Endothelial cell of umbilical vein (primary cell): Measurements from ENCODE around the gene JARID2. TPM values are rescaled to one million over a fixed set of nuclear protein-coding genes. Genes with fewer than 3 reads are reported as not detected.

Experiments
- BruUV-seq: library from RNA; stranded (reverse); fragments of 400-500 nt; replicated peaks from 2 replicates; lab custom pipeline; 2021; lab: Mats Ljungman, UMichigan
- CTCF ChIA-PET: fragments of 300-600, 350-600 bp; sonication (Branson Sonifier 250); formaldehyde crosslinking; loops from one replicate; lab custom pipeline; 2021; ENCODE audit warnings: antibody characterized with exemption, inconsistent platforms; lab: Charles Lee
- POLR2A ChIA-PET: fragments of 300-600, 350-600 bp; sonication (Branson Sonifier 250); formaldehyde crosslinking; loops from one replicate; lab custom pipeline; 2021; ENCODE audit warnings: antibody characterized with exemption, inconsistent platforms; lab: Charles Lee
- DNase-seq: peaks from one replicate; pipeline ENCODE4 v3.0.0-alpha.2; 2011; ENCODE audit warnings: low read depth, low spot score
- FAIRE-seq: peaks from 2 replicates; lab custom pipeline; 2011; peaks lifted over from hg19 to GRCh38; lab: Jason Lieb, UNC
- H2AFZ ChIP-seq: 2 replicates; pipeline ENCODE4 v1.6.0; 2012; ENCODE audit warnings: low read depth, low read length, control low read depth, inconsistent platforms
- H3K27ac ChIP-seq: 2 replicates; pipeline ENCODE4 v1.5.1; 2011; ENCODE audit warnings: low read depth, mild to moderate bottlenecking, control low read depth, low read length, moderate library complexity; ENCODE audit not compliant: insufficient read depth
- H3K27me3 ChIP-seq, 2 experiments: 2 replicates each; pipeline versions ENCODE4 v1.6.0 to v1.6.1; 2011; ENCODE audit warnings: low read length in 2 of 2, mixed read lengths in 1 of 2; ENCODE audit not compliant: control insufficient read depth in 2 of 2, insufficient read depth in 2 of 2
- H3K36me3 ChIP-seq, 2 experiments: 2 replicates in 1 of 2; 3 replicates in 1 of 2; pipeline ENCODE4 v1.5.1; 2011; ENCODE audit warnings: low read length in 2 of 2, mild to moderate bottlenecking in 1 of 2, moderate library complexity in 1 of 2; ENCODE audit not compliant: control insufficient read depth in 2 of 2, insufficient read depth in 2 of 2; ENCODE audit errors: extremely low read depth in 1 of 2
- H3K4me1 ChIP-seq: 3 replicates; pipeline ENCODE4 v1.5.1; 2011; ENCODE audit warnings: mild to moderate bottlenecking, low read length; ENCODE audit not compliant: control insufficient read depth, insufficient read depth; ENCODE audit errors: extremely low read depth
- H3K4me2 ChIP-seq: 2 replicates; pipeline ENCODE4 v1.6.1; 2011; ENCODE audit warnings: low read length, control low read depth, mixed read lengths; ENCODE audit not compliant: insufficient read depth
- H3K4me3 ChIP-seq, 3 experiments: fragments of 200-600 bp in 1 of 3; sonication (generic), shearing (Covaris generic) in 1 of 3; replicated peaks in 1 of 3; 2 replicates each; pipeline ENCODE4 v1.5.1; 2011 to 2016; ENCODE audit warnings: control low read depth in 3 of 3, low read length in 3 of 3, mild to moderate bottlenecking in 2 of 3, inconsistent platforms in 1 of 3, low read depth in 1 of 3, moderate library complexity in 1 of 3; ENCODE audit not compliant: insufficient read depth in 1 of 3
- H3K79me2 ChIP-seq: 2 replicates; pipeline ENCODE4 v1.6.0; 2012; ENCODE audit warnings: low read length, inconsistent platforms; ENCODE audit not compliant: control insufficient read depth, insufficient read depth
- H3K9ac ChIP-seq: replicated peaks from 2 replicates; pipeline ENCODE3; 2011; ENCODE audit warnings: low read length, control low read depth; ENCODE audit not compliant: insufficient read depth; ENCODE audit errors: extremely low read depth
- H3K9me1 ChIP-seq: replicated peaks from 3 replicates; pipeline ENCODE4 v1.6.0; 2011; ENCODE audit warnings: mild to moderate bottlenecking, low read length; ENCODE audit not compliant: control insufficient read depth, insufficient read depth; ENCODE audit errors: extremely low read depth
- H3K9me3 ChIP-seq: replicated peaks from 2 replicates; pipeline ENCODE4 v1.5.1; 2012; ENCODE audit warnings: low read length, inconsistent platforms; ENCODE audit not compliant: control insufficient read depth, insufficient read depth
- H4K20me1 ChIP-seq: replicated peaks from 2 replicates; pipeline ENCODE3; 2011; ENCODE audit warnings: mild to moderate bottlenecking, low read length; ENCODE audit not compliant: control insufficient read depth, insufficient read depth; ENCODE audit errors: extremely low read depth
- CTCF ChIP-seq, 2 donors: IDR thresholded peaks; 1 replicate in 1 of 2; 2 replicates in 1 of 2; pipeline ENCODE4 v1.5.1; 2011; ENCODE audit warnings: low read length in 2 of 2, mild to moderate bottlenecking in 2 of 2, moderate library complexity in 2 of 2, control low read depth in 1 of 2, inconsistent platforms in 1 of 2, low read depth in 1 of 2; ENCODE audit not compliant: insufficient read depth in 1 of 2; ENCODE audit errors: extremely low read depth in 1 of 2
- EZH2 ChIP-seq: IDR thresholded peaks from 2 replicates; pipeline ENCODE4 v1.6.1; 2012; ENCODE audit warnings: borderline replicate concordance, low read depth, mild to moderate bottlenecking, moderate library complexity, low read length, inconsistent platforms; ENCODE audit not compliant: severe bottlenecking
- FOS ChIP-seq: IDR thresholded peaks from 2 replicates; pipeline ENCODE4 v1.6.1; 2011; ENCODE audit warnings: mild to moderate bottlenecking, low read length, moderate library complexity, borderline replicate concordance; ENCODE audit not compliant: insufficient read depth
- GATA2 ChIP-seq: IDR thresholded peaks from 2 replicates; pipeline ENCODE4 v1.7.0; 2011; ENCODE audit warnings: low read depth, mild to moderate bottlenecking, moderate library complexity, mixed read lengths, low read length; ENCODE audit not compliant: insufficient read length, insufficient read depth
- JUN ChIP-seq: IDR thresholded peaks from 2 replicates; pipeline ENCODE4 v1.6.1; 2011; ENCODE audit warnings: borderline replicate concordance, low read depth; ENCODE audit not compliant: insufficient read length, insufficient read depth
- MAX ChIP-seq: IDR thresholded peaks from 2 replicates; pipeline ENCODE4 v1.6.1; 2011; ENCODE audit not compliant: insufficient read depth, insufficient read length
- MYC ChIP-seq: IDR thresholded peaks from one replicate; pipeline ENCODE4 v1.6.1; 2011; ENCODE audit warnings: mild to moderate bottlenecking, low read depth, low read length
- POLR2A ChIP-seq: IDR thresholded peaks from 2 replicates; pipeline ENCODE4 v1.6.1; 2012; ENCODE audit warnings: low read depth, mild to moderate bottlenecking, control low read depth, low read length
- POLR2AphosphoS5 ChIP-seq: IDR thresholded peaks from 2 replicates; pipeline ENCODE4 v1.6.1; 2012; ENCODE audit warnings: low read depth, mild to moderate bottlenecking, control low read depth, low read length, moderate library complexity; ENCODE audit not compliant: insufficient read depth
- dilution Hi-C: fragments of 300-500 bp; cut with MboI; formaldehyde crosslinking; loops from one replicate; pipeline ENCODE4 v1.15.0; 2019; ENCODE audit warnings: low sequenced_read_pairs; ENCODE audit not compliant: extremely low pct_ligation_motif_present
- intact Hi-C: fragments of 100-400 bp; cut with micrococcal nuclease; formaldehyde crosslinking; loops from one replicate; pipeline ENCODE4 v1.10.0; 2022
- polyA plus RNA-seq, 4 experiments: library from polyadenylated mRNA; depleted of rRNA in 3 of 4; stranded (reverse) in 3 of 4; unstranded in 1 of 4; fragments of >200 nt; gene quantifications; 2 replicates each; pipeline versions ENCODE4 v1.2.1 to v1.2.3, GENCODE V29; 2011 to 2012; ENCODE audit warnings: missing spikeins in 1 of 4
- total RNA-seq: library from RNA; stranded (reverse); gene quantifications from 2 replicates; pipeline ENCODE4 v1.2.3, GENCODE V29; 2021

Gene JARID2
- total and polyA plus RNA-seq, 2 donors (not counting 3 experiments of a cell fraction or from before 2014, with no cell fraction given): 2.9 to 10.6 TPM

GRCh38 chr6:15356179-15356578 lies 110.3 kb downstream of the JARID2 start:
- Histone ChIP-seq H3K4me1 (peaks cover 5% of the 10 kb centered on the region), H4K20me1 (no peaks in the 10 kb centered on the region)

More at GRCh38 chr6:15356179-15356578, 110.3 kb downstream of the JARID2 start:
- dilution Hi-C loops (no loop called here), intact Hi-C loops (no loop called here)
- ChIA-PET POLR2A (no interaction called here), CTCF (no interaction called here)
- Histone ChIP-seq H3K27me3 (no peaks in the 10 kb centered on the region), H3K27ac (no peak overlapping the region), H3K9me3 (no peaks in the 10 kb centered on the region), H3K9me1 (no peaks in the 10 kb centered on the region), H3K4me3 (no peak overlapping the region), H3K36me3 (no peaks in the 10 kb centered on the region), H3K4me2 (no peak overlapping the region), H3K9ac (no peak overlapping the region), H2AFZ (no peak overlapping the region), H3K79me2 (no peaks in the 10 kb centered on the region)
- no peak for DNase-seq
- no TSS peak for BruUV-seq
- no peak for FAIRE-seq
- TF ChIP-seq FOS (no peak), JUN (no peak), CTCF (IDR thresholded peaks at IDR 0.05; ENCODE audit: extremely low read depth in 1 of 2, insufficient read depth in 1 of 2, low read depth in 1 of 2, low read length in 2 of 2) (no peak), EZH2 (no peak), MYC (no peak), GATA2 (no peak), MAX (no peak), POLR2A (no peak), POLR2AphosphoS5 (no peak)
